Posterior vena cava (tissue), 2 donors: ENCODE data around the gene CHCHD6. TPM values are rescaled to one million over a fixed set of nuclear protein-coding genes. Genes with fewer than 3 reads are reported as not detected.

Source experiments
- DNase-seq: peaks from one replicate; pipeline ENCODE4 v3.0.0-alpha.2; 2020; ENCODE audit warnings: low spot score
- intact Hi-C, 2 donors: fragments of 100-400 bp; cut with DNase I; formaldehyde crosslinking; loops; one replicate each; pipeline versions ENCODE4 v1.14.1 to v1.14.2; 2022 to 2023
- total RNA-seq, 2 donors: library from RNA; stranded (reverse); fragmentation: NEBNext Ultra II Directional; extraction: Animal tissue kit (Norgen Biotek cat#: 25700); gene quantifications; one replicate each; pipeline ENCODE4 v1.2.1, GENCODE V29; 2021
- donor health status: DM: yes; HTN: yes; CAD: no.
- donor health status: DM: yes; HTN: yes; CAD: no.

CHCHD6 gene
- total RNA-seq, 2 donors from 2014 or later, result 7.3 to 10.1 TPM

GRCh38 chr3:126939338-126939718 lies 235.3 kb downstream of the CHCHD6 start:
- intact Hi-C loops, result loop anchor here in 1 of 2 donors (5.0 kb wide), 1 partner anchor 537 kb away; no protein-coding TSS in a partner anchor
- no peak for DNase-seq

DNA sequence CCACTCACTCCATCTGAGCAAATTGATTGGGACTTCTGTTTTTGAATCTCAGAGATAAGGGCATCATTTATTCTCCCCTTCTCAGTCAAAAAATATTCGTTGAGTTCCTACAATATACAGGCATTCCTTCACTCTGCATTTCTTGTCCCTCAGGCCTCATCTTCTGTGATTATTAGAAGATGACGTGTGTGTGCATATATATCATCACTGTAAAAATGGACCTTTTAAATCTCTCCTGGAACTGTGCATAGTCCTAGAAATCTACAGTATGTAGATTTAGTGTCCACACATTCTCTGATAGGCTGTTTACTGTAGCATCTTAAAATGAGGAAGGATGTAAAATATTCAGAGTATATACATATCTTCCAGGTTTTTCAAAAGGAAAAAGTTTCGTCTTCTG lies 235.7 kb downstream of the CHCHD6 start:
- intact Hi-C loops, result loop anchor here in 1 of 2 donors (5.0 kb wide), 1 partner anchor 537 kb away; no protein-coding TSS in a partner anchor
- no peak for DNase-seq

DNA sequence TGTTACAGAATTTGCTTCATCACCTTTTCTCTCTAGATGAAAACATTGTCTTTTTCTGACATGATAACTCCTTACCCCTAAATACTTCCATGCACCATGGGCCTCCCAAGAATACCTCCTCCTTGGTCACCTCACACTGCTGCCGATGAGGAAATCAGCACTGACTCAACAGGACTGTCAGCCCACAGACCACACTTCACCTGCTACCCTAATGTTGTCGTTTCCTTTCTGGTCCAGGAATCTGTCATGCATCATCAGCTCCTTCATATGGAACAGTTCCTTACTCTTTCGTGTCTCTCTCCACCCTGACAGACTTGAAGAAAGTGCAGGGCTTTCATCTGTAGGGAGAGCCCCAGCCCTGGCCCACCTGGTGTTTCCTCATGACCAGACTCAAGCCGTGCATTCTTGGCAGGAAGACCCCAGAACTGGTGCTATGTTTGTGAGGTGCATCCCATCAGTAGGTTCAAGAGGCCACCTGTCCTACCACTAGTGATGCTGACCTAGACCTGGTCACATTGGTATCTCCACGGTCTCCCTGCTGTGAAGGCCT lies 237.8 kb downstream of the CHCHD6 start:
- intact Hi-C loops, result no loop called here
- DNase-seq, result peak; percentile 44

DNA sequence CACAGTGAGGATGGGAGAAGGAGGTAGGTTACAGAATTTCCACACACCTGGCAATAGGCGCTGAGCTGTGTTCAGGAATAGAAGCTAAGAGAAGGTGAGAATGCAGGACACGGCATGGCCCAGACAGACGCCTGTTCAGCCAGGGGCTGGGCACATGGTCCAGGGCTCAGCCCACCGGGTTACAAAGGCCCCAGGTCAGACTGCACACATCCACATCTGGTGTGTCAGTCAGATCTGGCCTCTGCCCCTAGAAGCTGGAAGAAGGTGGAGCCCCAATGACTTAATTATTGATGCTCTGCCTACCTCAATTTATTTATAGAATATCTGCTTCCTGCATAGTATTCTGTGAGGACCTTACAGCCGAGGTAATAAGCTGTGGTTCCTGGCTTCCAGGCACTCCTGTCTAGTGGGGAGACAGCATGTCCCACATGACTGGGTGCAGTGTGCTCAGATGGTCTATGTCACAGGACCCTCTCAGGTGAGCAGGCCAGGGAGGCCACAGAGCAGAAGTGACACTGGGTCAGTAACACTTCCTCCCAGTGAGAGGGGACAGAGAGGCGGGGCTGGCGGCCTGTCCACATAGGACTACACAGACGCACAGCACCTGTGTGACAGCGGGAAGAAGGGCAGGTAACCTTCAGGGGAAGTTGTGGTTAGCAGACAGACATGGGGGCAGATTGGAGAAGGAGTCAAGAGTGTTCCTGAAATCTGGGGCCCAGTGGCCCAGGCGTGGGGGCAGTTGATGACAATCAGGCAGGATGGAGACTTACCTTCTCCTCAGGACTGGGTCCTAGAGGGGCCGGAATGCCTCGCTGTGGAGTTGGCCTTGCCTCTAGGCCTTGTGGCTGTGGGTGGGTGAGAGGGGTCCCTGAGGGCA lies 240.3 kb downstream of the CHCHD6 start:
- intact Hi-C loops, result no loop called here
- DNase-seq, result peak; percentile 65

- intact Hi-C loops, result no loop called here
- peak; percentile 44 for DNase-seq
Observed at GRCh38 chr3:126945171-126945721, 241.2 kb downstream of the CHCHD6 start.

DNA sequence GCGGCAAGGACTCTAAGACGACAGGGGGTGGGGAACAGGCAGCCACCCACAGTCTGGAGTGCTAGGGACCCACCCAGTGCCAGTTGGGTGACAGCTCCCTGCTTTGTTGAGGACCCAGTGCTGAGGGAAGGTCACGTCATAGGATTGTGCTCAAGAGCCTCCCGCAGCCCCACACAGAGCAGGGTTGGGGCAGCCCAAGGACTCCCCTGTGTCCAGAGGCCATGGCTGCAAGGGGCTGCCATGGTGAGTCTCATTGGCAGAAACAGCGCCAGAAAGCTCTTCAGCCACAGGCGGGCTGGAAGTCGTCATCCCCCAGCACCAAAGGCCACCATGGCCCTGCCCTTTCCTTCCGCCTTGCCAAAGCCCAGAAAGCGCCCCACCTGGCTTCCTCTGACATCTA lies 241.9 kb downstream of the CHCHD6 start:
- intact Hi-C loops, result no loop called here
- DNase-seq, result no peak

- intact Hi-C loops, result no loop called here
- peak; percentile 55 for DNase-seq
Observed at GRCh38 chr3:126946405-126946804, 242.4 kb downstream of the CHCHD6 start.

- no peak for DNase-seq
- intact Hi-C loops, result no loop called here
Observed at GRCh38 chr3:126947429-126947828, 243.4 kb downstream of the CHCHD6 start.

DNA sequence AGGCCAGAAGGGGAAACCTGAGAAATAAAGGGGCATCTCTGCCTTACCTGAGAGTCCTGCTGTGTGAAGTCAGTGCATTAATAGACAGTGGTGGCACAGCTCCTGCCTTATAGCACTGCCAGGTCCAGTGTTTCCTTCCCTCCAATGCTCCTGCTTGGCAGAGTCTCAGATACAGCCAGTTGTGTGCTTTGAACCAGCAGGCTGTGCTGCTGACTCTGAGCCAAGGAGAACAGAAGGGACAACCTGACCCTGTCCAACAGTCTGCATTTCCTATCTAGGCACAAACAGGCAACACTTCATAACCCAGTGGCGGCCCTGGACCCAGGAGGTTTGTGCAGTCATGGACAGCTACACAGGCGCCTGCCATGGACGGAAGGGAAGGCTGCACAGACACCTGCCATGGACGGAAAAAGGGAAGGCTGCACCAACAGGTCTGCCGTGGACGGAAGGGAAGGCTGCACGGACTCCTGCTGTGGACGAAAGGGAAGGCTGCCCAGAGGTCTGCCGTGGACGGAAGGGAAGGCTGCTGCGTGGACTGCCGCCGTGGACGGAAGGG lies 245.0 kb downstream of the CHCHD6 start:
- intact Hi-C loops, result no loop called here
- no peak for DNase-seq

DNA sequence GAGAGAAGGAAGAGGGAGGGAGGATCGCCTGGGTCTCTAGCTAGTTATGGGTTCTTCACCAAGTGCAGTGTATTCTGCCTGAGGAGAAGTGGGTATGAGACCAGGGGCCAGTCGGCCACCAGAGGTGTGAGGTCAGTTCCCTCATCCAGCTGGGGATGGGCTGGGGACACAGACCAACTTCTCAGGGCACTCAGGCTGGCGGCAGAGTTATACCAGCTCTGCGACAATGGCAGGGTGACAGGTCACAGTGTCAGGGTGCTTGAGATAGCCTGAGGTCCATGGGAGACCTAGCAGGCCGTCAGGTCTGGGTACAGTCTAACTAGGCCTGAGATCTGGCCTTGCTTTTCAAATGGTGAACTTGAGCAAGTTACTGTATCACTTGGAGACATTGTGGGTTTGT lies 247.5 kb downstream of the CHCHD6 start:
- intact Hi-C loops, result no loop called here
- peak; percentile 70 for DNase-seq

- peak; percentile 67 for DNase-seq
- intact Hi-C loops, result no loop called here
Observed at GRCh38 chr3:126952261-126952982, 248.4 kb downstream of the CHCHD6 start.

DNA sequence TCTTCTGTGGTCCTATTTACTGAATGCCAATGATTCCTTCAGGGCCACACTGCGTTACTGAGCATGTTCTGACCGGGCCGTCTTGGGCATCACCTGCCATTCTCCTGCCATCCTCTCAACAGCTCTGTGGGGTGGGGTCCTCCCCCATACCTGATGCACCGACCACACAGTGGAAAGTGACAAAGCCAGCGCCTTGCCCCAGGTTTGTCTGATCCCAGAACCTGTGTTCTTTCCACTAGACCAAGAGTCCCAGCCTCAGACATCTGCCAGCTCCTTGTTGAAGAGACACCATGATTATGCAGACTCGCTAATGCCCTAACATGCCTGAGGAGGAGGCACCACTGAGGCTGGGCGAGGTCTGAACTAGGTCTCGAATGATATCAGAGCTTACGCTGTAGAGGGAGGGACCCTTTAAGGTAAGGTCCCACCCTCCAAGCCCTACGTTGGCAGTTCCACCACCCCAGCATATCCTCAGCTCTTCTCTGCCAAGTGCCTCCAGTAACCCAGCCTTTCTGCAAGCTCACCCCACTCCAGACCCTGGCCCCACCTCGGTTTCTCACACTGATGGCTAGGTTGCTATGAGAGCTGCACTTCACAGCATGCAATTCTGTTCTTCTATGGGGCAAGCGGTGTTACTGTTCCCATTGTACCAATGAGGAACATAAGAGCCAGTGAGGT lies 249.1 kb downstream of the CHCHD6 start:
- peak; percentile 59 for DNase-seq
- intact Hi-C loops, result no loop called here

- intact Hi-C loops, result no loop called here
- peak; percentile 69 for DNase-seq
Observed at GRCh38 chr3:126954141-126954842, 250.3 kb downstream of the CHCHD6 start.

DNA sequence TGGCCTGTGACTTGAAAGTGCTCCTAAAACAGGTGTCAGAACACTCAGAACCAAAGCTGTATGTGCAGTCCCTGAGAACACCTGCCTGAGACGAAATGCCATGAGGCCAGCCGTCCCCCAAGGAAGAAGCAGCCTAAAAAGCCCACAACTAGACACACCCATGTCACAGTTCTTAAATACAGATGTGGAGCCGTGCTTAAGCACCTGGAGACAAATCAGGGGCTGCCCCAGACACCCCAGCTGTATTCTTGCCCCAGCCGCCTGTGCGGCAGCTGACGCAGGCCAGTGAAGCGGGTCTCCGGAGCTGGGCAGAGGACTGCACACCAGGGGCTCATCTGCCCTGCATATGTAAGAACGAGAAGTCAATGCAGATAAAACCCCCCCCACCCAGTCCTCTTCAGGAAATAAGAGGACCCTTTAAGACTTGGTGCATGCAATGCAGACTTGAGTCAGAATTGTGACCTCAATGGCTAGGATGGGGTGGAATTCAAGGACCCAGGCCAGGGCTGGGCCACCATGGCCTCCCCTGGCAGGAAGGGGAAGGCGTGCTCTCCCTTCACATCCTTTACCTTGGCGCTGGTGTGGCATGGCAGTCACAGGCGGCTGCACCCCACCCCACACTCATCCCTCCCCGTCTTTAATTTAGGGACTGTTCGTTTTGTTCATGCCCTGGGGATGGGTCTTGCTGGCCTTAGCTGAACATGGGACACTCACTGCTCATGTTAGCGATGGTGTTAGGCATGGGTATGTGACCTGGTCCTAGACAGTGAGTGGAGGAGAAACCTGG lies 251.2 kb downstream of the CHCHD6 start:
- intact Hi-C loops, result no loop called here
- peak; percentile 37 for DNase-seq

DNA sequence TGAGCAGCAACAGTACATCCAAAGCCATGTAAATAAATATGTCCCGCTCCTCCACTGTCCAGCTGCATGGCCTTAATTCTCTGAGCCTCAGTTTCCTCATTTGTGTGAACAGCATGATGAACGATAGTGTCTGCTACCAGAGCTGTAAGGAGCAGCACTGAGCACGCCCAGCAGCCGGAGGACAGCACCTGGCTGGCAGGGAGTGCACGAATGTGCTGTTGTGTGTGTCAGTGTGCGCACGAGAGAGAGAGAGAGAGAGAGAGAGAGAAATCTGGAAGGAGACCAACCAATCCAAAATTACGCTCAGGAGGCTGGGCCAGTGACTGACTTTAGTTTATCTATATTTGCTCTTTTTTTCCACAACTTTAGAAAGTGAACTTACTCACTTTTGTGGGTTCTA lies 252.3 kb downstream of the CHCHD6 start:
- DNase-seq, result peak; percentile 43
- intact Hi-C loops, result no loop called here

GRCh38 chr3:126956866-126957650 lies 253.0 kb downstream of the CHCHD6 start:
- intact Hi-C loops, result no loop called here
- peak; percentile 80 for DNase-seq
